ENCODE measurements around the gene DRC1. TPM values are rescaled to one million over a fixed set of nuclear protein-coding genes. Genes with fewer than 3 reads are reported as not detected.
"Not testable (repeated sequence)": the region's sequence is repeated elsewhere in the genome, so short reads cannot be mapped to it uniquely, and the experiment has no call there.

Gene DRC1
- total RNA-seq, 1 donor from 2014 or later, result 3.7 TPM

DNA sequence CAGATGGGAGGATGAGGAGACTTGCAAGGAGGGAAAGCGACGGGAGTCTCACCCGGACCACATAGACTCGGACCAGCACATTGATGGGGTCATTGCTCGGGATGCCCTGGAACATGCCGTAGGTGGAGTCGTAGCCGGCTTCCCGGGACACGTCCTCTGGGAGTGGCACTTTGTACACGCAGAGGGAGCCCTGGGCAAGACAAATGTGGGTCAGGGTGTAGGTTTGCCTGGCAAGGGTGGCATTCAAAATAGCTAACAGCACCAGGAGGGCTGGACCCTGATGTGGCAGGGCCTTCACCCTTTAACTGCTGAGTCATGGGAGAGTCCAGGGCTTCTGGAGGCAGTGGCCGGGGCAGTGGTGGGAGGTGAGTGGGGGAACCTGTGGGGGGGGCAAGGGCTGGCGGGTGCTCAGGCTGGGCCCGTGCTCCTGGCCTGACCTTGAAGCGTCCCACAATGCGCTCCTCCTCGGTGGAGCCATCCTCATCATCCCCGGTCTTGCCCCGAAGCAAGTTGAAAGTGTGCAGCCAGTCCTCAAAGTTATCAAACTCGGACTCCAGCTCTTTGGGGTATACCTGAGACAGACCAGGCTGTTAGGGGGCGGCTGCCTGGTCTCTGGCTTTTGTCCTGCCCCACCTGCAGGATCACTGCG, 65.1 kb downstream of the DRC1 start:
- H3K4me3 Mint-ChIP-seq, result no peak overlapping the region
- H3K36me3 Mint-ChIP-seq, result no peaks in the 10 kb centered on the region
- no peak for DNase-seq (ENCODE audit: extremely low spot score, unreplicated experiment)
- H3K9me3 Mint-ChIP-seq, result peaks cover 4% of the 10 kb centered on the region
- peaks cover 3% of the 10 kb centered on the region for H3K4me1 Mint-ChIP-seq (ENCODE audit: unreplicated experiment)
- TF ChIP-seq, protein P1, sequence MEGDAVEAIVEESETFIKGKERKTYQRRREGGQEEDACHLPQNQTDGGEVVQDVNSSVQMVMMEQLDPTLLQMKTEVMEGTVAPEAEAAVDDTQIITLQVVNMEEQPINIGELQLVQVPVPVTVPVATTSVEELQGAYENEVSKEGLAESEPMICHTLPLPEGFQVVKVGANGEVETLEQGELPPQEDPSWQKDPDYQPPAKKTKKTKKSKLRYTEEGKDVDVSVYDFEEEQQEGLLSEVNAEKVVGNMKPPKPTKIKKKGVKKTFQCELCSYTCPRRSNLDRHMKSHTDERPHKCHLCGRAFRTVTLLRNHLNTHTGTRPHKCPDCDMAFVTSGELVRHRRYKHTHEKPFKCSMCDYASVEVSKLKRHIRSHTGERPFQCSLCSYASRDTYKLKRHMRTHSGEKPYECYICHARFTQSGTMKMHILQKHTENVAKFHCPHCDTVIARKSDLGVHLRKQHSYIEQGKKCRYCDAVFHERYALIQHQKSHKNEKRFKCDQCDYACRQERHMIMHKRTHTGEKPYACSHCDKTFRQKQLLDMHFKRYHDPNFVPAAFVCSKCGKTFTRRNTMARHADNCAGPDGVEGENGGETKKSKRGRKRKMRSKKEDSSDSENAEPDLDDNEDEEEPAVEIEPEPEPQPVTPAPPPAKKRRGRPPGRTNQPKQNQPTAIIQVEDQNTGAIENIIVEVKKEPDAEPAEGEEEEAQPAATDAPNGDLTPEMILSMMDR (conservative IDR thresholded peaks at IDR 0.05), result no peak
- no peaks in the 10 kb centered on the region for H3K27me3 Mint-ChIP-seq
- H3K27ac Mint-ChIP-seq, result no peak overlapping the region

DNA sequence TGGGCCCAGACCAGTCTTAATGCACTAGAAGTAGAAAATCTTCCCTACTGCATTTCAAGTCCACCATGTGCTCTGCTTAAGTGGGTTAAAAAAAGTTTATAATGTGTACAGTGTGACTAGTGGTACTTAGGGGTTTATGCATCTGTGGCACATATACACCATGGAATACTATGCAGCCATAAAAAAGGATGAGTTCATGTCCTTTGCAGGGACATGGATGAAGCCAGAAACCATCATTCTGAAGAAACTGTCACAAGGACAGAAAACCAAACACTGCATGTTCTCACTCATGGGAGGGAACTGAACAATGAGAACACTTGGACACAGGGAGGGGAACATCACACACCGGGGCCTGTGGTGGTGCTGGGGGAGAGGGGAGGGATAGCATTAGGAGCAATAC, 66.8 kb downstream of the DRC1 start:
- H3K4me3 Mint-ChIP-seq; H3K27ac Mint-ChIP-seq; H3K27me3 Mint-ChIP-seq; DNase-seq (ENCODE audit: extremely low spot score, unreplicated experiment); H3K9me3 Mint-ChIP-seq; H3K36me3 Mint-ChIP-seq; H3K4me1 Mint-ChIP-seq (ENCODE audit: unreplicated experiment): not testable (repeated sequence)

DNA sequence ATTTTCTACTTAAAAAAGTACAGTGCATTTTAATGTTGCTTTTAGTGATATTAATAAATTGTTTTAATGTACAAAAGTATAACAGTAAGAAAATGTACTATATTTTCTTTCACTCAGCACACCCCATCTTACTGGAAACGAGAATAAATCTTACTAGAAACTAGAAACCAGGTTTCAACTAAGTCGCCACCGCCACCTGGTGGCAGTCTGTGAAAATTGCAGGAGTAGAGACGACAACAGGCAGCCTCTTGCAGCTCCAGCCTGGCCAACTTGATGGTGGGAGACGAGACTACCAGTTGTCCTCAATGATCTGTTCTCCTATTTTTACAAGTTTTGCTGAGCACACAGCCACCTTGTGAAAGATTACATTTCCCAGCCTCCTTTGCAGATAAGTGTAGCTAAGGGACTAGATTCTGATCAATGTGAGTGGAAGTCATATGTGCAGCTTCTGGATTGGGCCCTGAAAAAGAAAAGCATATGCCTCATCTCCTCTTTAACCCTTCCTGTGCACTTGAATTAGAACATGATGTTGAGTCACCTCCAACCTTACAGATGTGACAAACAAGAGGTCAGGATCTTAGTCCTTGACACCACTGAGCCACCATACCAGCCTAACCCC, 67.5 kb downstream of the DRC1 start:
- H3K4me1 Mint-ChIP-seq (ENCODE audit: unreplicated experiment), result peaks cover 3% of the 10 kb centered on the region
- peaks cover 4% of the 10 kb centered on the region for H3K9me3 Mint-ChIP-seq
- no peak for DNase-seq (ENCODE audit: extremely low spot score, unreplicated experiment)
- H3K27ac Mint-ChIP-seq, result no peak overlapping the region
- no peaks in the 10 kb centered on the region for H3K36me3 Mint-ChIP-seq
- H3K27me3 Mint-ChIP-seq, result no peaks in the 10 kb centered on the region
- no peak overlapping the region for H3K4me3 Mint-ChIP-seq
- TF ChIP-seq, protein P1 (conservative IDR thresholded peaks at IDR 0.05), result peak; percentile 87

DNA sequence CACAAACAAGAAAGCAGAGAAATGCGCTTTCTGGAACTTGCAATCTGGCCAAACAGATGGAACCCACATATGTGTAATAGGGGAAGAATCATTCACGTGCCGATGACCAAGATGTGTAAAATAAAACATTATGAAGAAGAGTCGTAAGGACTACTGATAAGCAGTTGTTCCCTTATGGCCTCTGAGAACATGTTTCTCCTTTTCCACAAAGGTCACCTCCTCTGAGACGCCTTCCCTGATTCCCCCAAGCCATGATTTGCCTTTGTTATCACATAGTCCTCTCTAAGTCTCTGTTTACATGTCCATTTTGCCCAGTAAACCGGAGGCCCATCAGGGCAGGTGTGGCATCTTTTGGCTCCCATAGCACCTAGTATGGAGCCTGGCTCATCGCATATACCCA, 68.2 kb downstream of the DRC1 start:
- peaks cover 4% of the 10 kb centered on the region for H3K9me3 Mint-ChIP-seq
- no peaks in the 10 kb centered on the region for H3K36me3 Mint-ChIP-seq
- no peaks in the 10 kb centered on the region for H3K27me3 Mint-ChIP-seq
- TF ChIP-seq, protein P1 (conservative IDR thresholded peaks at IDR 0.05), result no peak
- no peak overlapping the region for H3K4me3 Mint-ChIP-seq
- no peak overlapping the region for H3K27ac Mint-ChIP-seq
- H3K4me1 Mint-ChIP-seq (ENCODE audit: unreplicated experiment), result peaks cover 3% of the 10 kb centered on the region
- no peak for DNase-seq (ENCODE audit: extremely low spot score, unreplicated experiment)

DNA sequence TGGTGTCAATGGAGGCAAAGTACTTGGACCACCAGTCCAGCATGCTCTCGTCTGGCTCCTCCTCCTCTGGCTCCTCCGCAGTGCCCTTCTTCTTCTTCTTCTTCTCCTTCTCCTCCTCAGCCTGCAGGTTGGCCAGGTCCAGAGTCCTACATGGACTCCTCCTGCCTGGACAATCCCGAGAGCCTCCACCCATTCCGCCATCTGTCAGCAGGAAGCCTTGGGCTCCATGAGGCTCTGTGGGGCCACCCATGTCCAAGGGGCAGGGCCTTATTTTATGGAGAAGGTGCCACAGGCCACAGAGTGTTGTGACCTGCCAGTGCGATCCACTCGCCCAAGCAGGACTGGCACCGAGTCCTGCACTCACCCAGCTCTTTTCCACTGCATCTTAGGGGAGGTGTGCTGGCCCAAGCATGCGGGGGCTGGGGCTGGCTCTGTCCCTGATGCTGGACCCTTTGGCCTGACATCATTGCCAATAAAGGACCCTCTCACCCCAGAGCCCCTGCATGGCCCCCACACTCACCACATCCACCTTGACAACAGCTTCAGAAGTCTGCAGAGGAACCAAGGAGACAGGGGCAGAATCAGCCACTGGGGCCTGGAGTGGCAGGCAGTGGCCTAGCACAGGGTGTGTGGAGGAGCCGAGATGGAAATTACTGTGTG, 69.0 kb downstream of the DRC1 start:
- Mint-ChIP-seq H3K4me3 (no peak overlapping the region), H3K9me3 (peaks cover 4% of the 10 kb centered on the region), H3K4me1 (ENCODE audit: unreplicated experiment) (peaks cover 3% of the 10 kb centered on the region), H3K36me3 (no peaks in the 10 kb centered on the region), H3K27me3 (no peaks in the 10 kb centered on the region), H3K27ac (no peak overlapping the region)
- DNase-seq (ENCODE audit: extremely low spot score, unreplicated experiment), result no peak
- TF ChIP-seq, protein P1 (conservative IDR thresholded peaks at IDR 0.05), result no peak

DNA sequence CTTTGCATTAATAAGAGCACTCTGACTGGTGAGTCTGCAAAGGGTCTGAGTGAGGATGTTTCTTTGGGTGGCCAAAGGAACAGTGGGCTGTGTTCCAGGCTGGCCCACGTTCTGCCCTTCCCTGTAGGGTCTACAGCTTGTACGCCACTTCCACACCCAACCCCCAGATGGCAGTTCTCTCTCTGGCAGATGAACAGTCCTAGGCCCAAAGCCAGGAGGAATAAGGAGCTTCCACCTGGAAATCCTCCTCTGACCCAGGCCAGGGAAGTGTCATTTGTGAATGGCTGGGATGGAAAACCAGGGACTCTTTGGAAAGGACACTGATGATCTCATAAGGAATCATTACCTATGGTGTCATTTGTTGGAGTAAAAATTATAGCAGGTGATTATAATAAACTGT, 69.6 kb downstream of the DRC1 start:
- H3K9me3 Mint-ChIP-seq, result peaks cover 4% of the 10 kb centered on the region
- H3K36me3 Mint-ChIP-seq, result no peaks in the 10 kb centered on the region
- H3K27me3 Mint-ChIP-seq, result no peaks in the 10 kb centered on the region
- no peak overlapping the region for H3K27ac Mint-ChIP-seq
- H3K4me1 Mint-ChIP-seq (ENCODE audit: unreplicated experiment), result peaks cover 3% of the 10 kb centered on the region
- DNase-seq (ENCODE audit: extremely low spot score, unreplicated experiment), result no peak
- TF ChIP-seq, protein P1 (conservative IDR thresholded peaks at IDR 0.05), result no peak
- H3K4me3 Mint-ChIP-seq, result no peak overlapping the region
